Body of pancreas (tissue), 4 donors: ENCODE measurements around the gene LNPEP. TPM values are rescaled to one million over a fixed set of nuclear protein-coding genes. Genes with fewer than 3 reads are reported as not detected.
"Not testable (repeated sequence)": the region's sequence is repeated elsewhere in the genome, so short reads cannot be mapped to it uniquely, and the experiment has no call there.

Experiments
- ATAC-seq: fragments of 150-250 bp; one replicate; pipeline ENCODE4 v1.9.1; 2016
- DNase-seq, 4 donors: peaks; one replicate each; pipeline ENCODE4 v3.0.0-alpha.2; 2019
- H3K27ac ChIP-seq, 4 donors: fragments of 200-600 bp; sonication (generic); 1 replicate in 3 of 4; 2 replicates in 1 of 4; pipeline versions ENCODE4 v1.5.1 to v1.6.1; 2016 to 2019; ENCODE audit warnings: mild to moderate bottlenecking in 1 of 4, mixed read lengths in 1 of 4, moderate library complexity in 1 of 4
- H3K27me3 ChIP-seq, 2 donors: fragments of 200-600 bp; sonication (generic); one replicate each; pipeline ENCODE4 v1.6.0; 2016; ENCODE audit warnings: mild to moderate bottlenecking in 1 of 2
- H3K36me3 ChIP-seq, 2 donors: fragments of 200-600 bp; sonication (generic); replicated peaks in 1 of 2; 2 replicates each; pipeline ENCODE4 v1.5.1; 2016; ENCODE audit warnings: low read depth in 2 of 2; ENCODE audit not compliant: insufficient read depth in 1 of 2
- H3K4me1 ChIP-seq: fragments of 200-600 bp; sonication (generic); one replicate; pipeline ENCODE4 v1.6.0; 2016
- H3K4me3 ChIP-seq, 2 donors: fragments of 200-600 bp; sonication (generic); 1 replicate in 1 of 2; 2 replicates in 1 of 2; pipeline ENCODE4 v1.5.1; 2016 to 2019
- H3K9me3 ChIP-seq, 3 donors: fragments of 200-600 bp; sonication (generic); 1 replicate in 2 of 3; 2 replicates in 1 of 3; pipeline ENCODE4 v1.5.1; 2016
- CTCF ChIP-seq, 7 experiments: fragments of 450-650 bp in 4 of 7; fragments of 200-600 bp in 3 of 7; sonication (generic) in 3 of 7; IDR thresholded peaks; one replicate each; pipeline ENCODE4 v1.5.1; 2016 to 2019; ENCODE audit warnings: antibody characterized with exemption in 7 of 7
- POLR2A ChIP-seq, 3 donors: fragments of 450-650 bp; IDR thresholded peaks; one replicate each; pipeline ENCODE4 v1.6.1; 2016; ENCODE audit warnings: antibody characterized with exemption in 3 of 3, mild to moderate bottlenecking in 2 of 3
- WGBS, 2 donors: methylation state at CpG; one replicate each; pipeline ENCODE4 v1.1.5; 2017; 5-methylcytosine and 5-hydroxymethylcytosine counted together
- intact Hi-C: fragments of 100-400 bp; cut with DNase I; formaldehyde crosslinking; loops from one replicate; pipeline ENCODE4 v1.15.1; 2023
- total RNA-seq, 2 donors: library from RNA; depleted of rRNA; stranded (reverse); fragments of >200 nt; gene quantifications; one replicate each; pipeline ENCODE4 v1.1.0, GENCODE V29; 2016

LNPEP gene
- total RNA-seq, 2 donors from 2014 or later = 16.8 to 22.1 TPM

GRCh38 chr5:96930589-96930988 is 5.3 kb upstream of the LNPEP start:
- H3K27ac ChIP-seq = no peak overlapping the region
- TF ChIP-seq CTCF (IDR thresholded peaks at IDR 0.05) = no peak
- no peak for TF ChIP-seq POLR2A (IDR thresholded peaks at IDR 0.05)

GRCh38 chr5:96931037-96931436 is 4.8 kb upstream of the LNPEP start:
- ATAC-seq, H3K27me3 ChIP-seq, H3K36me3 ChIP-seq, intact Hi-C loops, H3K9me3 ChIP-seq, H3K4me3 ChIP-seq, DNase-seq, H3K27ac ChIP-seq: not testable (repeated sequence)
- H3K4me1 ChIP-seq = peaks cover 19% of the 10 kb centered on the region
- 93 to 96% methylated on average over 2 of the region's 2 CpGs for WGBS, 2 donors

More at GRCh38 chr5:96930589-96930988, 5.3 kb upstream of the LNPEP start:
- Histone ChIP-seq H3K4me3 (no peak overlapping the region), H3K9me3 (no peaks in the 10 kb centered on the region), H3K4me1 (peaks cover 19% of the 10 kb centered on the region), H3K27me3 (no peaks in the 10 kb centered on the region), H3K36me3 (no peaks in the 10 kb centered on the region)
- ATAC-seq (no peak), DNase-seq (no peak)
- intact Hi-C loops = no loop called here
- 85 to 99% methylated on average over 3 of the region's 3 CpGs for WGBS, 2 donors

GRCh38 chr5:96931605-96932004 is 4.3 kb upstream of the LNPEP start:
- no peak overlapping the region for H3K4me3 ChIP-seq
- H3K4me1 ChIP-seq = peaks cover 19% of the 10 kb centered on the region
- intact Hi-C loops = no loop called here
- no peaks in the 10 kb centered on the region for H3K27me3 ChIP-seq
- H3K9me3 ChIP-seq = no peaks in the 10 kb centered on the region
- no peak for DNase-seq
- H3K36me3 ChIP-seq = no peaks in the 10 kb centered on the region
- 71 to 75% methylated on average over 1 of the region's 1 CpG for WGBS, 2 donors
- no peak for TF ChIP-seq CTCF (IDR thresholded peaks at IDR 0.05)
- no peak for ATAC-seq
- H3K27ac ChIP-seq = no peak overlapping the region

- no peak for ATAC-seq
- intact Hi-C loops = no loop called here
- no peak for TF ChIP-seq POLR2A (IDR thresholded peaks at IDR 0.05)
- no peak for TF ChIP-seq CTCF (IDR thresholded peaks at IDR 0.05)
- H3K4me1 ChIP-seq = peaks cover 20% of the 10 kb centered on the region
- no peaks in the 10 kb centered on the region for H3K36me3 ChIP-seq
- no peak overlapping the region for H3K27ac ChIP-seq
- no peak overlapping the region for H3K4me3 ChIP-seq
- 74 to 88% methylated on average over 5 of the region's 5 CpGs for WGBS, 2 donors
- no peaks in the 10 kb centered on the region for H3K27me3 ChIP-seq
- no peaks in the 10 kb centered on the region for H3K9me3 ChIP-seq
- DNase-seq = no peak
These were observed 3.9 kb upstream of the LNPEP start for GRCh38 chr5:96932026-96932425.

- Histone ChIP-seq H3K9me3 (no peaks in the 10 kb centered on the region), H3K27me3 (no peaks in the 10 kb centered on the region), H3K4me1 (peaks cover 37% of the 10 kb centered on the region), H3K36me3 (no peaks in the 10 kb centered on the region), H3K27ac (peak overlapping the region; percentile 89 to 96 (median 96)), H3K4me3 (peak overlapping the region; percentile 68 to 91)
- DNase-seq (peak in 3 of 4 donors; percentile 15 to 16 (median 15)), ATAC-seq (no peak)
- 12 to 19% methylated on average over 13 of the region's 13 CpGs for WGBS, 2 donors
- TF ChIP-seq CTCF (IDR thresholded peaks at IDR 0.05) (no peak), POLR2A (IDR thresholded peaks at IDR 0.05) (no peak)
- intact Hi-C loops = no loop called here
These were observed 1.8 kb upstream of the LNPEP start for GRCh38 chr5:96933764-96934707.
